H1 (cell line): ENCODE data around the gene HES4. TPM values are rescaled to one million over a fixed set of nuclear protein-coding genes. Genes with fewer than 3 reads are reported as not detected.

Experiments used
- CTCF ChIA-PET: fragments of 300-600 bp; sonication (Branson Sonifier 250); formaldehyde crosslinking; loops from one replicate; lab custom pipeline; 2021; ENCODE audit not compliant: partially characterized antibody; lab: Charles Lee
- POLR2A ChIA-PET: fragments of 300-600 bp; sonication (Branson Sonifier 250); formaldehyde crosslinking; loops from one replicate; lab custom pipeline; 2021; ENCODE audit warnings: inconsistent platforms; ENCODE audit not compliant: partially characterized antibody; lab: Charles Lee
- DNase-seq, 2 experiments: peaks; one replicate each; pipeline versions ENCODE4 v3.0.0 to v3.0.0-alpha.2; 2010 to 2022; ENCODE audit warnings: low spot score in 2 of 2, low read depth in 1 of 2, mixed read lengths in 1 of 2
- FAIRE-seq: peaks from 2 replicates; lab custom pipeline; 2011; peaks lifted over from hg19 to GRCh38; lab: Jason Lieb, UNC
- H2AFZ ChIP-seq: 2 replicates; pipeline ENCODE4 v1.8.1; 2012; ENCODE audit warnings: low read length, inconsistent platforms
- H2AK5ac ChIP-seq: 2 replicates; pipeline ENCODE4 v1.6.1; 2013; ENCODE audit warnings: low read depth, low read length
- H2BK120ac ChIP-seq: replicated peaks from 2 replicates; pipeline ENCODE3; 2013; ENCODE audit warnings: low read depth, low read length, inconsistent platforms
- H2BK12ac ChIP-seq: 2 replicates; pipeline ENCODE4 v1.6.1; 2013; ENCODE audit warnings: low read depth, low read length
- H2BK15ac ChIP-seq: 2 replicates; pipeline ENCODE4 v1.6.1; 2013; ENCODE audit warnings: low read length
- H2BK20ac ChIP-seq: 2 replicates; pipeline ENCODE4 v1.6.1; 2013; ENCODE audit warnings: low read length
- H2BK5ac ChIP-seq: 2 replicates; pipeline ENCODE4 v1.6.1; 2013; ENCODE audit warnings: low read depth, low read length
- H3K14ac ChIP-seq: 2 replicates; pipeline ENCODE4 v1.6.1; 2013; ENCODE audit warnings: inconsistent platforms; ENCODE audit not compliant: insufficient read length
- H3K18ac ChIP-seq: 2 replicates; pipeline ENCODE4 v1.6.1; 2013; ENCODE audit warnings: low read length; ENCODE audit errors: extremely low read depth
- H3K23ac ChIP-seq: 2 replicates; pipeline ENCODE4 v1.6.1; 2013; ENCODE audit warnings: inconsistent platforms; ENCODE audit not compliant: insufficient read length
- H3K23me2 ChIP-seq: 2 replicates; pipeline ENCODE4 v1.6.1; 2013; ENCODE audit warnings: low read depth, low read length
- H3K27ac ChIP-seq: 2 replicates; pipeline ENCODE4 v1.6.1; 2011; ENCODE audit warnings: low read depth, low read length, inconsistent platforms
- H3K27me3 ChIP-seq, 4 experiments: replicated peaks in 1 of 4; 1 replicate in 1 of 4; 2 replicates in 3 of 4; pipeline versions ENCODE4 v1.6.1 to v1.8.1; 2011 to 2013; ENCODE audit warnings: low read length in 3 of 4, mild to moderate bottlenecking in 3 of 4, inconsistent platforms in 2 of 4, mixed read lengths in 2 of 4, moderate library complexity in 1 of 4; ENCODE audit not compliant: control insufficient read depth in 3 of 4, insufficient read depth in 3 of 4; ENCODE audit errors: extremely low read depth in 1 of 4
- H3K36me3 ChIP-seq, 4 experiments: 2 replicates each; pipeline versions ENCODE4 v1.6.1 to v1.8.1; 2011 to 2013; ENCODE audit warnings: mild to moderate bottlenecking in 4 of 4, low read length in 3 of 4, moderate library complexity in 2 of 4, control low read depth in 1 of 4, inconsistent platforms in 1 of 4; ENCODE audit not compliant: insufficient read depth in 4 of 4, control insufficient read depth in 2 of 4
- H3K4ac ChIP-seq: replicated peaks from 2 replicates; pipeline ENCODE3; 2013; ENCODE audit warnings: low read length, low read depth, mixed read lengths, inconsistent platforms; ENCODE audit not compliant: insufficient read length
- H3K4me1 ChIP-seq, 4 experiments: replicated peaks in 1 of 4; 1 replicate in 1 of 4; 2 replicates in 3 of 4; pipeline versions ENCODE4 v1.6.1 to v1.8.1; 2011 to 2013; ENCODE audit warnings: low read length in 3 of 4, inconsistent platforms in 2 of 4, mixed read lengths in 1 of 4; ENCODE audit not compliant: insufficient read depth in 4 of 4, control insufficient read depth in 3 of 4
- H3K4me2 ChIP-seq, 2 experiments: 2 replicates each; pipeline versions ENCODE4 v1.6.1 to v1.8.1; 2011 to 2013; ENCODE audit warnings: low read depth in 2 of 2, low read length in 2 of 2, control low read depth in 1 of 2, inconsistent platforms in 1 of 2, mild to moderate bottlenecking in 1 of 2; ENCODE audit not compliant: insufficient read depth in 1 of 2
- H3K4me3 ChIP-seq, 4 experiments: fragments of 200-600, 300-600 bp in 1 of 4; sonication (generic), shearing (Covaris generic), sonication (Bioruptor Twin) in 1 of 4; 2 replicates each; pipeline versions ENCODE4 v1.5.1 to v1.8.1; 2011 to 2016; ENCODE audit warnings: low read length in 4 of 4, low read depth in 3 of 4, control low read depth in 2 of 4, inconsistent platforms in 2 of 4, mild to moderate bottlenecking in 2 of 4, mixed read lengths in 1 of 4, moderate library complexity in 1 of 4; ENCODE audit not compliant: insufficient read depth in 2 of 4; ENCODE audit errors: extremely low read depth in 1 of 4
- H3K56ac ChIP-seq: replicated peaks from 2 replicates; pipeline ENCODE3; 2013; ENCODE audit warnings: low read depth, mild to moderate bottlenecking, mixed read lengths, low read length, inconsistent platforms; ENCODE audit not compliant: insufficient read length
- H3K79me1 ChIP-seq: 2 replicates; pipeline ENCODE4 v1.6.1; 2013; ENCODE audit warnings: low read depth, low read length, control low read depth
- H3K79me2 ChIP-seq, 2 experiments: 2 replicates each; pipeline versions ENCODE4 v1.6.1 to v1.8.1; 2012 to 2013; ENCODE audit warnings: low read length in 2 of 2, mild to moderate bottlenecking in 2 of 2, inconsistent platforms in 1 of 2; ENCODE audit not compliant: insufficient read depth in 2 of 2, control insufficient read depth in 1 of 2
- H3K9ac ChIP-seq, 4 experiments: replicated peaks in 1 of 4; 1 replicate in 1 of 4; 2 replicates in 3 of 4; pipeline versions ENCODE4 v1.6.1 to v1.8.1; 2011 to 2013; ENCODE audit warnings: low read depth in 3 of 4, low read length in 3 of 4, control low read depth in 2 of 4, mild to moderate bottlenecking in 2 of 4, moderate library complexity in 2 of 4, inconsistent platforms in 1 of 4; ENCODE audit errors: extremely low read depth in 1 of 4
- H3K9me3 ChIP-seq, 2 experiments: 2 replicates each; pipeline versions ENCODE4 v1.6.1 to v1.8.1; 2012 to 2013; ENCODE audit warnings: mild to moderate bottlenecking in 2 of 2, moderate library complexity in 2 of 2, control low read depth in 1 of 2, inconsistent platforms in 1 of 2, low read depth in 1 of 2, low read length in 1 of 2, mixed read lengths in 1 of 2; ENCODE audit not compliant: insufficient read depth in 2 of 2
- H4K20me1 ChIP-seq, 2 experiments: replicated peaks in 1 of 2; 2 replicates each; pipeline versions ENCODE3 to v1.8.1; 2011 to 2013; ENCODE audit warnings: inconsistent platforms in 2 of 2, low read length in 2 of 2, mild to moderate bottlenecking in 1 of 2; ENCODE audit not compliant: insufficient read depth in 2 of 2, control insufficient read depth in 1 of 2
- H4K5ac ChIP-seq: 2 replicates; pipeline ENCODE4 v1.6.1; 2013; ENCODE audit warnings: low read length, low read depth, mixed read lengths, inconsistent platforms; ENCODE audit not compliant: insufficient read length
- H4K8ac ChIP-seq: 2 replicates; pipeline ENCODE4 v1.8.0; 2013; ENCODE audit warnings: mild to moderate bottlenecking, moderate library complexity, low read length, inconsistent platforms; ENCODE audit not compliant: insufficient read depth; ENCODE audit errors: extremely low read depth
- H4K91ac ChIP-seq: replicated peaks from 2 replicates; pipeline ENCODE3; 2013; ENCODE audit warnings: low read length, mixed read lengths, inconsistent platforms; ENCODE audit not compliant: insufficient read length
- WGBS, 2 experiments: shearing (Covaris generic) in 1 of 2; methylation state at CpG; one replicate each; pipeline versions ENCODE4 v1.1.6 to v1.1.7; 2013 to 2015; ENCODE audit warnings: low lambda C conversion rate in 2 of 2, mixed read lengths in 2 of 2, inconsistent platforms in 1 of 2, low coverage in 1 of 2, missing lambda C conversion rate in 1 of 2; ENCODE audit not compliant: insufficient replicate concordance in 2 of 2, insufficient coverage in 1 of 2, insufficient read length in 1 of 2; ENCODE audit errors: extremely low coverage in 1 of 2, missing lambda C conversion rate in 1 of 2; 5-methylcytosine and 5-hydroxymethylcytosine counted together
- polyA plus RNA-seq, 7 experiments: library from polyadenylated mRNA; depleted of rRNA in 3 of 7; stranded (reverse) in 5 of 7; unstranded in 2 of 7; fragments of >200 nt in 5 of 7; fragments of 200-250 nt in 2 of 7; gene quantifications; 1 replicate in 5 of 7; 2 replicates in 1 of 7; 4 replicates in 1 of 7; pipeline versions ENCODE4 v1.2.1 to v1.2.3, GENCODE V29; 2011 to 2013; ENCODE audit warnings: missing spikeins in 2 of 7, mixed read lengths in 2 of 7
- total RNA-seq: library from RNA; stranded (reverse); fragmentation: NEBNext Ultra II Directional; extraction: Animal tissue kit (Norgen Biotek cat#: 25700); gene quantifications from 2 replicates; pipeline ENCODE4 v1.2.1, GENCODE V29; 2021

HES4 gene
- total and polyA plus RNA-seq, 2 of the 8 experiments (the other 6 are each of a cell fraction or from before 2014, with no cell fraction given), result 2.8 to 3.5 TPM

GRCh38 chr1:951364-951763 is 48.5 kb downstream of the HES4 start:
- no peak overlapping the region for H3K23ac ChIP-seq
- no peak overlapping the region for H2BK12ac ChIP-seq
- H2AFZ ChIP-seq, result no peak overlapping the region
- H3K4ac ChIP-seq, result no peak overlapping the region
- no peaks in the 10 kb centered on the region; a peak in 1 of 7 replicates for H3K4me1 ChIP-seq
- no peak overlapping the region for H4K5ac ChIP-seq
- no peaks in the 10 kb centered on the region; a peak in 1 of 4 replicates for H3K79me2 ChIP-seq
- peak overlapping the region; percentile 63; the same call in 1 of the 2 replicates for H4K8ac ChIP-seq
- peaks cover 18 to 34% of the 10 kb centered on the region in 2 experiments for H4K20me1 ChIP-seq
- no peak overlapping the region for H3K4me3 ChIP-seq
- H3K18ac ChIP-seq, result no peak overlapping the region
- H3K27me3 ChIP-seq, result no peaks in the 10 kb centered on the region
- H2BK120ac ChIP-seq, result no peak overlapping the region
- H2BK5ac ChIP-seq, result no peak overlapping the region
- H3K27ac ChIP-seq, result no peak overlapping the region
- no peak overlapping the region for H2AK5ac ChIP-seq
- no peak for FAIRE-seq
- no peak overlapping the region for H4K91ac ChIP-seq
- no peak overlapping the region for H2BK20ac ChIP-seq
- H3K4me2 ChIP-seq, result no peak overlapping the region
- 83% methylated on average over 6 of the region's 6 CpGs; no CpG with 5 or more reads in 1 of the 2 experiments for WGBS, 2 experiments
- H2BK15ac ChIP-seq, result no peak overlapping the region
- H3K36me3 ChIP-seq, result peaks cover 8 to 65% (median 52%) of the 10 kb centered on the region in 4 experiments
- H3K14ac ChIP-seq, result no peak overlapping the region
- no peaks in the 10 kb centered on the region for H3K23me2 ChIP-seq
- ChIA-PET CTCF (interaction anchor here (0.6 to 1.9 kb wide), 13 partner anchors 9 to 58 kb away, joined by 3 to 9 read pairs (median 4); partner anchors contain the start of gene PLEKHN1), POLR2A (interaction anchor here (1.0 to 8.8 kb wide), 3 partner anchors 9 to 46 kb away, joined by 3 to 65 read pairs (median 3); partner anchors contain the start of gene PLEKHN1)
- H3K56ac ChIP-seq, result no peak overlapping the region
- H3K9me3 ChIP-seq, result no peaks in the 10 kb centered on the region
- peaks cover 8% of the 10 kb centered on the region for H3K79me1 ChIP-seq
- no peak overlapping the region for H3K9ac ChIP-seq
- no peak for DNase-seq
